ENCODE measurements around the gene LIN7A. TPM values are rescaled to one million over a fixed set of nuclear protein-coding genes. Genes with fewer than 3 reads are reported as not detected.

Gene LIN7A
- total and polyA plus RNA-seq, 2 of the 8 experiments (the other 6 are each of a cell fraction or from before 2014, with no cell fraction given) = 5.8 to 22.0 TPM

DNA sequence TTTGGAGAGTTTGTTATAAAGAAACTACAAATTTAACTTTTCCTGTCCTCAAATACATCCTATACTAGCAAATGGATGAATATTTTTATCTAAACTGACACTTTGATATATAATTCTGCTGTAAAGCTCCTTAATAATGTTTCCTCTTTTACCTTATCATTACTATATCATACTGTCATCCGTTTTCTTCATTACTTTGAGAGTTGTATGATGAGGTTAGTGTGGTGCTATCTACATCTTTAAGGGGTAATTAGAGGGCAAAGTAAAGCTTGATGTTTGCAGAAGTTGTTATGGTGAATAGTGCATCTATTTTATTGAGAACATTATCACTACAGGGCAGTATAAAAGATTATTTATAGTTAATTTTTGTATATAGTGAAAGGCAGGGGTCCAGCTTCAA is 36.1 kb downstream of the LIN7A start (continued):
- TF ChIP-seq KDM5A (IDR thresholded peaks at IDR 0.05; ENCODE audit: low read length) (no peak), SIRT6 (IDR thresholded peaks at IDR 0.05; ENCODE audit: low read length) (no peak), FOSL1 (IDR thresholded peaks at IDR 0.05; ENCODE audit: insufficient read depth, low read depth, low read length) (no peak), GABPA (IDR thresholded peaks at IDR 0.05; ENCODE audit: borderline replicate concordance, insufficient read depth, low read length) (no peak)
